WTC11 (cell line): ENCODE measurements around the gene HOXC5. TPM values are rescaled to one million over a fixed set of nuclear protein-coding genes. Genes with fewer than 3 reads are reported as not detected.
"Not testable (repeated sequence)": the region's sequence is repeated elsewhere in the genome, so short reads cannot be mapped to it uniquely, and the experiment has no call there.

Experiments used
- ATAC-seq: fragments of 200-7000 bp; cut with Tn5 transposase; 2 replicates; pipeline ENCODE4 v1.10.0; 2021; ENCODE audit warnings: mild to moderate bottlenecking, moderate library complexity
- CTCF ChIA-PET: fragments of 300-600 bp; sonication (Branson Sonifier 250); formaldehyde crosslinking; loops from one replicate; lab custom pipeline; 2021; ENCODE audit warnings: antibody characterized with exemption; lab: Charles Lee
- POLR2A ChIA-PET: fragments of 350-600 bp; sonication (Branson Sonifier 250); formaldehyde crosslinking; loops from one replicate; lab custom pipeline; 2021; ENCODE audit warnings: antibody characterized with exemption; lab: Charles Lee
- DNase-seq: peaks from one replicate; pipeline ENCODE4 v3.0.0; 2021; ENCODE audit warnings: low spot score
- H3K27ac Mint-ChIP-seq: 2 replicates; pipeline ENCODE4 v1.8.0; 2021; ENCODE audit warnings: mixed read lengths
- H3K27me3 Mint-ChIP-seq: 2 replicates; pipeline ENCODE4 v1.8.0; 2021; ENCODE audit warnings: low read depth, mild to moderate bottlenecking, moderate library complexity, mixed read lengths
- H3K36me3 Mint-ChIP-seq: 2 replicates; pipeline ENCODE4 v1.8.0; 2021; ENCODE audit warnings: mixed read lengths
- H3K4me1 Mint-ChIP-seq: 2 replicates; pipeline ENCODE4 v1.8.0; 2022; ENCODE audit warnings: mixed read lengths
- H3K4me3 Mint-ChIP-seq: 2 replicates; pipeline ENCODE4 v1.8.0; 2021; ENCODE audit warnings: mild to moderate bottlenecking, moderate library complexity, mixed read lengths
- H3K9me3 Mint-ChIP-seq: 2 replicates; pipeline ENCODE4 v1.8.0; 2021; ENCODE audit warnings: mixed read lengths
- E2F5 ChIP-seq: sonication (generic); formaldehyde crosslinking; IDR thresholded peaks from 2 replicates; pipeline ENCODE4 v1.8.1; 2022; ENCODE audit warnings: mild to moderate bottlenecking, moderate library complexity, missing genetic modification reagents
- EMX1 ChIP-seq: fragments of 250-450 bp; sonication (Bioruptor Pico); IDR thresholded peaks from 2 replicates; pipeline ENCODE4 v1.8.0; 2021; ENCODE audit warnings: mild to moderate bottlenecking
- ERG ChIP-seq: fragments of 250-450 bp; sonication (Bioruptor Pico); IDR thresholded peaks from 2 replicates; pipeline ENCODE4 v1.8.0; 2021; ENCODE audit warnings: mild to moderate bottlenecking
- FOXK1 ChIP-seq: sonication (generic); formaldehyde crosslinking; IDR thresholded peaks from 2 replicates; pipeline ENCODE4 v1.8.0; 2022; ENCODE audit warnings: mild to moderate bottlenecking, moderate library complexity, missing genetic modification reagents
- FOXP4 ChIP-seq: sonication (generic); formaldehyde crosslinking; IDR thresholded peaks from 2 replicates; pipeline ENCODE4 v1.8.0; 2022; ENCODE audit warnings: mild to moderate bottlenecking, missing genetic modification reagents
- KAT7 ChIP-seq: sonication (generic); formaldehyde crosslinking; IDR thresholded peaks from 2 replicates; pipeline ENCODE4 v1.8.1; 2023; ENCODE audit warnings: missing genetic modification reagents, mild to moderate bottlenecking, borderline replicate concordance
- MXD4 ChIP-seq: fragments of 250-450 bp; sonication (Bioruptor Pico); IDR thresholded peaks from 2 replicates; pipeline ENCODE4 v1.8.0; 2021; ENCODE audit warnings: mild to moderate bottlenecking, moderate library complexity, borderline replicate concordance
- ZNF416 ChIP-seq: fragments of 250-450 bp; sonication (Bioruptor Pico); IDR thresholded peaks from 2 replicates; pipeline ENCODE4 v1.9.0; 2021; ENCODE audit warnings: mild to moderate bottlenecking, inconsistent platforms
- total RNA-seq: library from RNA; stranded (reverse); gene quantifications from 3 replicates; pipeline ENCODE4 v1.2.3, GENCODE V29; 2021

The HOXC5 gene
- total RNA-seq, 1 experiment from 2014 or later: not detected

- TF ChIP-seq E2F5 (CRISPR knock-in tag): no peak
Observed at GRCh38 chr12:54075409-54075808, 42.6 kb downstream of the HOXC5 start (continued).

GRCh38 chr12:54075974-54076373 lies 43.1 kb downstream of the HOXC5 start:
- Mint-ChIP-seq H3K36me3 (no peaks in the 10 kb centered on the region), H3K9me3 (no peaks in the 10 kb centered on the region), H3K4me1 (peaks cover 61% of the 10 kb centered on the region), H3K4me3 (peak overlapping the region; percentile 54), H3K27ac (peak overlapping the region; percentile 98), H3K27me3 (peaks cover 87% of the 10 kb centered on the region)
- peak; percentile 64 for DNase-seq
- ChIA-PET CTCF (interaction anchor here (0.6 to 2.8 kb wide), 8 partner anchors 11 to 249 kb away, joined by 3 to 16 read pairs (median 6); partner anchors contain the start of genes COPZ1 and HOXC5), POLR2A (interaction anchor here (0.6 to 1.1 kb wide), 4 partner anchors 11 to 134 kb away, joined by 3 to 10 read pairs (median 4); no protein-coding TSS in a partner anchor)
- ATAC-seq: peak; percentile 98
- TF ChIP-seq ZNF416 (CRISPR knock-in tag): no peak
- 0 out of 2 replicates have a peak, but pooled peaks have one; percentile 49 for TF ChIP-seq FOXK1
- no peak for TF ChIP-seq EMX1 (CRISPR knock-in tag)
- TF ChIP-seq MXD4 (CRISPR knock-in tag): no peak
- TF ChIP-seq ERG (CRISPR knock-in tag): no peak
- TF ChIP-seq KAT7: no peak
- peak; percentile 83; the same call in 1 of the 2 replicates for TF ChIP-seq FOXP4 (CRISPR knock-in tag)

- H3K9me3 Mint-ChIP-seq, POLR2A ChIA-PET, ATAC-seq, DNase-seq, H3K36me3 Mint-ChIP-seq, H3K27ac Mint-ChIP-seq: not testable (repeated sequence)
- peaks cover 86% of the 10 kb centered on the region for H3K27me3 Mint-ChIP-seq
- H3K4me3 Mint-ChIP-seq: peak overlapping the region; percentile 37
- CTCF ChIA-PET: interaction anchor here (0.7 to 2.8 kb wide), 5 partner anchors 46 to 137 kb away, joined by 3 to 11 read pairs (median 3); partner anchors contain the start of gene HOXC5
- peaks cover 70% of the 10 kb centered on the region for H3K4me1 Mint-ChIP-seq
Observed at GRCh38 chr12:54077843-54078242, 45.0 kb downstream of the HOXC5 start.

- Mint-ChIP-seq H3K27me3 (peaks cover 86% of the 10 kb centered on the region), H3K4me1 (peaks cover 79% of the 10 kb centered on the region), H3K4me3 (peak overlapping the region; percentile 49)
- DNase-seq, POLR2A ChIA-PET, ATAC-seq, H3K36me3 Mint-ChIP-seq, H3K9me3 Mint-ChIP-seq, H3K27ac Mint-ChIP-seq: not testable (repeated sequence)
- CTCF ChIA-PET: interaction anchor here (1.0 kb wide), 1 partner anchor 122 kb away, joined by 4 read pairs; no protein-coding TSS in a partner anchor
Observed at GRCh38 chr12:54079115-54079514, 46.3 kb downstream of the HOXC5 start.

GRCh38 chr12:54080008-54080924 lies 47.4 kb downstream of the HOXC5 start:
- H3K4me1 Mint-ChIP-seq: peaks cover 70% of the 10 kb centered on the region
- CTCF ChIA-PET: interaction anchor here (0.5 kb wide), 1 partner anchor 48 kb away, joined by 4 read pairs; no protein-coding TSS in a partner anchor
- peak overlapping the region; percentile 37 for H3K4me3 Mint-ChIP-seq
- ATAC-seq, H3K27ac Mint-ChIP-seq, POLR2A ChIA-PET, DNase-seq, H3K9me3 Mint-ChIP-seq, H3K36me3 Mint-ChIP-seq: not testable (repeated sequence)
- peaks cover 91% of the 10 kb centered on the region for H3K27me3 Mint-ChIP-seq

- H3K36me3 Mint-ChIP-seq, POLR2A ChIA-PET, H3K9me3 Mint-ChIP-seq, CTCF ChIA-PET, ATAC-seq, DNase-seq: not testable (repeated sequence)
- Mint-ChIP-seq H3K4me1 (peaks cover 63% of the 10 kb centered on the region), H3K27me3 (peaks cover 99% of the 10 kb centered on the region), H3K27ac (peak overlapping the region; percentile 54; the same call in 1 of the 2 replicates), H3K4me3 (peak overlapping the region; percentile 65)
Observed at GRCh38 chr12:54081053-54081514, 48.2 kb downstream of the HOXC5 start.
